ENCODE data around the gene C4BPB. TPM values are rescaled to one million over a fixed set of nuclear protein-coding genes. Genes with fewer than 3 reads are reported as not detected.

C4BPB gene
- total and polyA plus RNA-seq, 2 of the 13 experiments (the other 11 are each of a cell fraction or from before 2014, with no cell fraction given) = 155 to 266 TPM

DNA sequence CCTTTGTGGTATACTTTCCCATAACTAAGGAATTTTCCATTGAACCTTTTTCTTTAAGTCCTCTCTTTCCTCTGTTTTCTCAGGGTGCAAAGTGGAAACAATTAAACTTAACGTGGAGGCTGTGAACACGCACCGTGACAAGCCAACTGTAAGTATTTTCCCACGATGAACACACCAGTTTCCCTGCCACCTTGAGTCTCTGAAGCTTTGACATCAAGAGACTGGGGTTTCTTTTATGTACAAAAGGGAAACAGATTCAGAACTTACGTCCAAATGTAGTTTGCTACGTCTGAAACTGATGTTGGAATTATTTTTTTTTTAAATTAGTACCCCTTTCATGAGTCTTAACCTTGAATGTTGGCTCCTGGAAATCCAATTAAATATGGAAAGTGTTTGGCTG lies 17.2 kb upstream of the C4BPB start (continued):
- TF ChIP-seq ZNF275 (CRISPR knock-in tag; IDR thresholded peaks at IDR 0.05; ENCODE audit: borderline replicate concordance) (no peak), KLF16 (CRISPR knock-in tag; IDR thresholded peaks at IDR 0.05) (no peak), GLMP (CRISPR knock-in tag; IDR thresholded peaks at IDR 0.05; ENCODE audit: borderline replicate concordance) (no peak), SOX13 (IDR thresholded peaks at IDR 0.05) (no peak), SOX13 (CRISPR knock-in tag; conservative IDR thresholded peaks at IDR 0.05 in 1 of 2, IDR thresholded peaks at IDR 0.05 in 1 of 2) (no peak)

- Histone ChIP-seq H3K4me3 (replicated peaks in 1 of 3; ENCODE audit: insufficient read depth in 1 of 3, low read depth in 2 of 3, low read length in 3 of 3) (no peak overlapping the region), H4K20me1 (ENCODE audit: insufficient read depth, low read length) (no peaks in the 10 kb centered on the region), H3K27me3 (ENCODE audit: control insufficient read depth in 1 of 2, insufficient read depth in 2 of 2, low read length in 2 of 2) (no peaks in the 10 kb centered on the region), H3K4me1 (ENCODE audit: insufficient read depth, low read length) (peaks cover 15% of the 10 kb centered on the region), H3K36me3 (replicated peaks in 1 of 2; ENCODE audit: control insufficient read depth in 1 of 2, insufficient read depth in 2 of 2, low read length in 2 of 2) (peaks cover 8 to 19% of the 10 kb centered on the region in 2 experiments; a peak in 4 of 5 replicates), H3K79me2 (ENCODE audit: insufficient read depth, low read length) (no peaks in the 10 kb centered on the region), H3K4me2 (ENCODE audit: low read depth, low read length) (no peak overlapping the region), H3K9me3 (ENCODE audit: low read length) (no peaks in the 10 kb centered on the region), H2AFZ (ENCODE audit: low read length) (no peak overlapping the region), H3K27ac (ENCODE audit: extremely low read length, insufficient read depth, low read length) (no peak overlapping the region), H3K9ac (ENCODE audit: insufficient read depth, low read depth, low read length) (no peak overlapping the region)
- intact Hi-C loops (cut with micrococcal nuclease; ENCODE audit: unreplicated experiment) = loop anchor here (10.0 kb wide), 1 partner anchor 337 kb away; no protein-coding TSS in a partner anchor
- DNase-seq (ENCODE audit: low spot score) (no peak), FAIRE-seq (no peak), ATAC-seq (no peak)
- WGBS (ENCODE audit: low lambda C conversion rate) = 94% methylated on average over 8 of the region's 8 CpGs
- CTCF ChIA-PET (ENCODE audit: low intra/inter-chr PET ratio, low total read pairs) = no interaction called here
- TF ChIP-seq, protein P1, sequence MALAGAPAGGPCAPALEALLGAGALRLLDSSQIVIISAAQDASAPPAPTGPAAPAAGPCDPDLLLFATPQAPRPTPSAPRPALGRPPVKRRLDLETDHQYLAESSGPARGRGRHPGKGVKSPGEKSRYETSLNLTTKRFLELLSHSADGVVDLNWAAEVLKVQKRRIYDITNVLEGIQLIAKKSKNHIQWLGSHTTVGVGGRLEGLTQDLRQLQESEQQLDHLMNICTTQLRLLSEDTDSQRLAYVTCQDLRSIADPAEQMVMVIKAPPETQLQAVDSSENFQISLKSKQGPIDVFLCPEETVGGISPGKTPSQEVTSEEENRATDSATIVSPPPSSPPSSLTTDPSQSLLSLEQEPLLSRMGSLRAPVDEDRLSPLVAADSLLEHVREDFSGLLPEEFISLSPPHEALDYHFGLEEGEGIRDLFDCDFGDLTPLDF (CRISPR knock-in tag; IDR thresholded peaks at IDR 0.05) = no peak
- TF ChIP-seq GABPB1 (CRISPR knock-in tag; IDR thresholded peaks at IDR 0.05) (no peak), ZNF431 (CRISPR knock-in tag; IDR thresholded peaks at IDR 0.05; ENCODE audit: borderline replicate concordance, low read depth) (no peak), HDAC2 (CRISPR knock-in tag; IDR thresholded peaks at IDR 0.05) (no peak), RFX1 (IDR thresholded peaks at IDR 0.05) (no peak), WIZ (CRISPR knock-in tag; IDR thresholded peaks at IDR 0.05) (no peak), PTBP1 (IDR thresholded peaks at IDR 0.05; ENCODE audit: low read depth, low read length, poor library complexity, severe bottlenecking) (no peak), MNT (IDR thresholded peaks at IDR 0.05) (no peak)
- TF ChIP-seq, protein P2, sequence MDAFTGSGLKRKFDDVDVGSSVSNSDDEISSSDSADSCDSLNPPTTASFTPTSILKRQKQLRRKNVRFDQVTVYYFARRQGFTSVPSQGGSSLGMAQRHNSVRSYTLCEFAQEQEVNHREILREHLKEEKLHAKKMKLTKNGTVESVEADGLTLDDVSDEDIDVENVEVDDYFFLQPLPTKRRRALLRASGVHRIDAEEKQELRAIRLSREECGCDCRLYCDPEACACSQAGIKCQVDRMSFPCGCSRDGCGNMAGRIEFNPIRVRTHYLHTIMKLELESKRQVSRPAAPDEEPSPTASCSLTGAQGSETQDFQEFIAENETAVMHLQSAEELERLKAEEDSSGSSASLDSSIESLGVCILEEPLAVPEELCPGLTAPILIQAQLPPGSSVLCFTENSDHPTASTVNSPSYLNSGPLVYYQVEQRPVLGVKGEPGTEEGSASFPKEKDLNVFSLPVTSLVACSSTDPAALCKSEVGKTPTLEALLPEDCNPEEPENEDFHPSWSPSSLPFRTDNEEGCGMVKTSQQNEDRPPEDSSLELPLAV (CRISPR knock-in tag; conservative IDR thresholded peaks at IDR 0.05; ENCODE audit: low read depth) = no peak
- POLR2A ChIA-PET = no interaction called here
- no TSS peak for BruUV-seq (replicated peaks)
- in situ Hi-C loops (cut with HindIII; ENCODE audit: extremely low pct_ligation_motif_present, low pct_unique_long_range_greater_than_20kb) = loop anchor here (10.0 kb wide), 1 partner anchor 137 kb away; no protein-coding TSS in a partner anchor
Measured at GRCh38 chr1:207072233-207072632, 16.4 kb upstream of the C4BPB start.
